Fibroblast of gingiva (primary cell): Measurements from ENCODE around the gene CACNA1C.

Source experiments
- DNase-seq: peaks from one replicate; pipeline ENCODE4 v3.0.0-alpha.2; 2011; ENCODE audit warnings: low read depth

CACNA1C gene

DNA sequence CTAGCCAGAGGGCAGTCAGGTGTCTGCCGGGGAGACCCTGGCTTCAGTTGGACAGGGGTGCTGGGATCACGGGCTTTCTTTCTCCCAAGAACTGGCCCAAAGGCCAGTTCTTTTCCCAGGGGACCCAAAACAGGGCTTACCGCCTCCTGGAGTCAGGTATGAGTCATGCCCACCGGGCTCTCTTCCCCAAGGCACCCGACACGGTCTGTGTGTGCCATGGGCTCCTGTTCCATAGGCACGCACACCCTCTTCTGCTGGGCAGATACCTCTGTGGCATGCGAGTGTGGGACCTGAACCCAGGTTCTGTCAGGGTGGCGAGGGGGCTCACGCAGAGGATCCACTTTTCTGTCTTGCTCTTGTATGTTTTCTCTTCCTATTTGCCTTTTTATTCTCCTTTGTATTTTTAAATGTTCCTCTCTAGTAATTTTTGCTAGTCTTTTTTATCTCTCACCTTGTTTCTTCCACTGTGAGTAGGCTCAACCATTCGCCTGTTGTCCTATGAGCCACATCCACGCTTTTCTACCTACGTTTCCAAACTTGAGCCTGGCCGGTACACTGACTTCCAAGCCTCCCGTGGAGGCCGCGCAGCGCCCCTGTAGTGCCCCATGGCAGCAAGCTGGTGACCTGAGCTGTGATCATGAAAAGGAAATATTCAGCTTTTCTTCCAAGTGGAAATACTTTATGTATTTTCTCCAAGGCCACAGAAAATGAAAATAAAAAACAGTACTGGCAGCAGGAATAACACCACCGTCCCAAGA lies 362.2 kb downstream of the CACNA1C start:
- peak; percentile 36 for DNase-seq

DNA sequence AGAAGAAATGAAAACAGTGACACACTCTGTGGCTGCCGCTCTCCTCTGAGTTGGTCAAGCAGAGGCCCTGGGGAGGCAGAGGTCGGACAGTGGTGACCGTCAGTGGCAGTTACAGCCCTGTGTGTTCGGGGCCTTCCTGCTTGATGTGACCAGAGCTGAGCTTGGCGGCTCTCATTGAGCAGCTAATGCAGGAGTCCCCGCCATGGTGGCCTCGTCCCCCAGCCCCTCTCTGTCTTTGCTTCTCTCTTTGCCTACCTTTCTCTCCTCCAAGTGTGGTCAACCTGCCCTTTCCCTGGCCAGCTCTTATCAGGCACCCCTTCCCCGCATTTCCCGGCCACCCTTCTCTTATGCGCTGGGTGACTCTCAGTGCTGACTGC lies 362.8 kb downstream of the CACNA1C start:
- DNase-seq, result no peak

DNA sequence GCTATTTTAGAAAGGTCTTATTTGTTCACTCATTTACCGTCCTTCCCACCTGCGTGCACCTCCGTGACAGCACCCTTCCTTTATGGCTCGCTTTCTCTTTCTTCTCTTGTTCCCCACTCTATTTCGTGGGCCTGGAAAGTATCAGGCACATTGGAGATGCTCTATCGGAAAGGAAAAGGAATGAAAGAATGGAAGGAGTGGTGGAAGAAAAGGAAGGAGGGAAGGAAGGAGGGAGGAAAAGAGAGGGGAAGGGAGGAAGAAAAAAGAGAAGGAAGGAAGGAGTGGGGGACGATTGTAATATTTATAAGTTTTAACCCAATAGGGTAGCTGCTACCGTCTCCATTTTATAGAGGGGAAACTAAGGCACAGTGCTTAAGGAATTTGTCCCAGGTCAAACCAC lies 363.4 kb downstream of the CACNA1C start:
- DNase-seq, result no peak

DNA sequence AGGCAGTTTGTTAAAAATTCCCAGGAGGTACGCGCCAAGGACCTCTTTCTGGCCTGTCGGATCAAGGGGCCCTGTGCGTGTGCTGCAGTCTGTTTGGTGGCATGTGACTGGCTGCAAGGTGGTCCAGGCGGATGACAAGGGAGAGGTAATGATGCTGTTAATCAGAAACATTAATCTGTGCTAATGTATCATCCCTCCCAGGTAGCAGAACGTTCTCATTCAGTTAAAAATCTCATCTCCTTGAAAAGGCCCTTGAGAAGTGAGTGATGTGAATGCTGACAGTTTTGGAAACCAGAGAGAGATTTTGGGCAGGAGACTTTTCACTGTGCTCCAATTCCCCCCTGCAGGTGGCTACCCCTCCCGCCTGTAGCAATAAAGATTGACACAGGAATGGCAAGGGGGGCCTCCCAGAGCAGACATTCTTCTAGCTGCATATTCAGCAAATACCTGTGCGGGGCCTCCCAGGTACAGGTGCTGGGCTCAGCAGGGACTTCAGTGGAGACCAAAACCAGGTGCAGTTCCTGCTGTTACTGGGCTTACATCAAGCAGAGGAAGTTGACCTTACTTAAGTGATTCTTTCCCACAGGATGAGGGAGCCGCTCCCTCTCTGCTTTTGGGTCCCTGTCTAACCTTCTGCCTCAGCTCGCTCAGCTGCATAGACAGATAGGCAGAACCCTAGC lies 364.8 kb downstream of the CACNA1C start:
- DNase-seq, result no peak

DNA sequence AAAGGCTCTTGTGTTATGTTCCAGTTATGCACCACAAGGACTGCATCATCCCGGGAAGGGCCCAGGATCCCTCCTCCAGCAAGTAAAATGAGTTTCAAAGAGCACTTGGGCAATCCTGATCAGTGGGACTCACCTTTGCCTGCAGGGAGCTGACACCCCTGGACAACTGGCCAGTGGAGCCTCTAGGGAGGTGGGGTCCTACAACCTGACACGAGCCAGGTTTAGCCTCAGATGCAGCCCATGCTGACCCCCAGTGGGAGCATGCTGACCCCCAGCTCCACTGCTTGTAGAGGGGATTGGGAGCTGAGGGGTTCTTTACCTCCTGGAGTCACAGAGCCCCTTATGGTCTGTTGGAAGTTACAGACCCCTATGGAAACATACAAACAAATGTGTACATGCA lies 365.8 kb downstream of the CACNA1C start:
- no peak for DNase-seq

DNA sequence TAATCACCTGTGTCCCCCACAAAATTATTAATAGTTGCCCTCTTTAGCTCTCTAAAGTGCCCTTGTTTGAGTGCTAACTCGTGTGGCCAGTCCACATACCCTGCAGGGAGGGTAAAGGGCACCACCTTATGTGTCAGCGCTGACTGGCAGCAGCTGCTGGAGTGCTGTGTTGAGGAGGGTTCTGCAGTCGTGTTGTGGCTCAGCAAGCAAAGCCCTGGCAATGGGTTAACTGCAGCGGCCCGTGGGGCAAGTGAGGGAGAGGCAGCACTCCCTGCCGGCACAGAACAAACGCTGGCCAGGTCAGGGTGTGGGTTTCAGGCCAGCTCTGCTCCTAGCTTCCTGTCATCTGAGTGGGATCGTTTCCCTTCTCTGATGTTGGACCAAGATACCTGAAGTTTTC lies 369.8 kb downstream of the CACNA1C start:
- no peak for DNase-seq

DNA sequence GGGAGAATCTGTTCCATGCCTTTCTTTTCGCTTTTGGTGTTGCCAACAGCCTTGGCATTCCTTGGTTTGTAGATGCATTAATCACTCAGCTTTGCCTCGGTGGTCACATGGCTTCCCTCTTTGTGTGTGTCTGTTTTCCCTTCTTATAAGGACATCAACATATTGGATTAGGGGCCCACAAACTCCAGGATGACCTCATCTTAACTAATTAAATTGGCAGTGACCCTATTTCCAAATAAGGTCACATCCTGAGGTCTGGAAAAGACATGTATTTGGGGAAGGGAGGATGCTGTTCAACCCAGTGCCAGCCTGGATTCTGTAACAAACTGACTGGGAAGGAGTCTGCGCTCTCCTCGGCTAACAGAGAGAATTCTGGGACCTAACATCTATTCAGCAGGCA lies 376.2 kb downstream of the CACNA1C start:
- no peak for DNase-seq

DNA sequence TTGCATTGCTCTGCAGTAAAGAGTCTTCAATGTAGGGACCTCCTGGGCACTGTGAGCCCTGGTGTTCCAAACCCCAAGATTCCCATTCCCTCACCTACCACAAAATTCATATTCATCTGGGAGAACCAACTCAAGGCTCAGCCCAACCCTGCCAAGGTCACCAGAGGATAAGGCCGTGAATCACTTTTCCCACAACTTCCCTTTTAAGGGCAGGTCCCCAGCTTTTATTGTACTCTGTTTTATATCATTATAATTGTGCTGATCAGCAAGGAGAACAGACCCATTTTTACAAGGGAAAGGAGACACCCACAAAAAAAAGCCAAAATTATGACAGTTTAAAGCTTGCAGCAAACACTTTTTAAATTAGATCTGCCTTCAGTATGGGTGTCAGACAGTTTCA lies 379.0 kb downstream of the CACNA1C start:
- DNase-seq, result no peak

DNA sequence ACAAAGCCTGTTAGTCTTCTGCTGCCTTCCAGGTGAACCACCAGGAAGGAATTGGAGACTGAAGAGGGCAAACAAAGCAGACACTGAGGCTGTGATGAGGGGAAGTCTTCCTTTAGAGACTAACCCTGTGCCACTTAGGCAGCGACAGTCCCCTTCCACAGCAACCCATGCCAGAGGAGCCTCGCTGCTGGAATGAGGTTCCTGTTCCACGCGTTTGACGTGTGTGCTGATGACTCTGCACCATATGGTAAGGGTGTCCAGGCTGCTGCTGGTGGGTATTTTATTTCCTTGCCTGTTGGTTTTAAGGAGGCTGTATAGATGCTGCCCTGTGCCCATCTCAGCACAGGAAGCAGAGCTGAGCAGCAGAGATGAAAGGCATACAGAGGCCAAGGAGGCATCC lies 380.1 kb downstream of the CACNA1C start:
- DNase-seq, result no peak

DNA sequence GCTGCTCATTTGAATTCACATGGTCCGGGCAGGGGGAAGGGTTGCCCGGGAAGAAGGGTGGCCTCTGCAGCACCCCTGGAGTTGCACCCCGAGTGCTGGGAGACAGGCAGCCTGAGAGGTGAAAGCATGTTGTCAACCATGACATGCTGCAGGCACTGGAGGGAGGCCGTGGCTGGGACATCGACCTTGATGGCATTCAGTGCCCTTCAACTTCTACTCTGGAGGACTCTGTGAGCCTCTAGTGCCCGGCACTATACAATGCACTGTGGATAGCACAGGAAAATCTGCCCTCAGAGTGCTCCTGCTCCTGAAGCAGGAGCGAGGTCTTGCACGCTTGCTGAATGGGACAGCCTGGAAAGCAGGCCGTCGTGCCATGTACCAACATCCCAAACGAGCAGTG lies 382.7 kb downstream of the CACNA1C start:
- DNase-seq, result no peak

DNA sequence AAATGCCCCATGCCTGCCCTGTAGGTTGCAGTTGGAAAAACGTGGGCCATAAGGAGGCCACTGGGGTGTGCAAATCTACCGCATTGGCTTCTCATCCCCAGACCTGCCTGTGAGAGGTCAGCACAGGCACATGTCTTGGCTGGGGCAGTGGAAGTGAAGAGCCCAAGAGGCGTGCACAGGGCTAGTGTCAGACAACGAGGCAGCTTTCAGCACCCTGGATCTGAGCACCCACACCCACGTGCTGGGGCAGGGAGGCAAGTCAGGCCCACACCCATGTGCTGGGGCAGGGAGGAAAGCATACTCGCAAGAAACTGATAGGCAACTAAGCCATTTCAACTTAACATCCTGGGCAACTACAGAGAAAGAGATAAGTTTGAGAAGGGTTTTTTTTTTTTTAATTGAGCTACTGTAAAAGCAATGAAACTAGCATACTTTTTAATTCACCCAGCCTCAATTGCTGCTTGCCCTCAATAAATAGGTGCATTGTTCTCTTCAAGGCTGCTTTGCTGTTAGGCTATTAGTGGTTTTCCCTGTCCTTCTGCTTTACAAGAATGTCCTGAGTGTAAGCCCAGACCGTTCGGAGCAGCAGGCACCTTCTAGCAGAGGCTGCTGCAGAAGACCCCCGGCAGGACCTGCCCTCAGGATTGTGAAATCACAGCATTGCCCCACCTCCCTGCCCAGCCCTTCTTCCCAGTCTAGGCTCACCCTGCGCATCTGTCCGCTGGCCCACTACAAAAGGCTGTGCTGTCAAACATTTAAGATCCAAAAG lies 386.7 kb downstream of the CACNA1C start:
- no peak for DNase-seq

DNA sequence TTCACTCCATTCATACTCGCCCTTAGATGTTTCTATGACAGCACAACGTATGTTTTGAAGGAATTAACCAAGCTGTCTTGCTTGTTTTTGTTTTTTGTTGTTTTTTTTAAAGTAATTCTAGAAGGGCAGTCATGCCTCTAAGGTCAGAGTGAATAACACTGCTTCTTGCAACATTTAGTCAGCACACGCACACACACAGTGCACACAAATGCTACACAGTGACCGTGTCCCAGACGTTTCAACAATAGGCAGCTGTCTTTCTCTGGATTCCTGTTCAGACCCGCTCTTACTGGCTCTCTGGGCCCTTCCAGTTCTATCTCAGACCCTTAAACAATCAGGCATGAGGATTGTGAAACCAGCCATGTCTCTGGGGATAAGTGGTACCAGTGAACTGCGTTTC lies 391.0 kb downstream of the CACNA1C start:
- peak; percentile 65 for DNase-seq

DNA sequence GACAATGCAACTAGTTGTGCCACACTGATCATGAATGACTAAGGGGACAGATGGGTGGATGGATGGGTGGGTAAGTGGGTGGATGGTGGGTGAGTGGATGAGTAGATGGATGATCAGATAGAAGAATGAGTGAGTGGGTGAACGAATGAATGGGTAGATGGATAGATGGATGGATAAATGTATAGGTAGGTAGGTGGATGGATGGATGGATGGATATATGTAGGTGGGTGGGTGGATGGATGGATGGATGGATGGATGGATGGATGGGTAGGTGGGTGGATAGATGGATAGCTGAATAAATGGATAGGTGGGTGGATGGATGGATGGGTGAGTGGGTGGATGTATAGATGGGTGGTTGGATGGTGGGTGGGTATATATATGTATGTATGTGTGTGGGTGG lies 393.2 kb downstream of the CACNA1C start:
- no peak for DNase-seq

DNA sequence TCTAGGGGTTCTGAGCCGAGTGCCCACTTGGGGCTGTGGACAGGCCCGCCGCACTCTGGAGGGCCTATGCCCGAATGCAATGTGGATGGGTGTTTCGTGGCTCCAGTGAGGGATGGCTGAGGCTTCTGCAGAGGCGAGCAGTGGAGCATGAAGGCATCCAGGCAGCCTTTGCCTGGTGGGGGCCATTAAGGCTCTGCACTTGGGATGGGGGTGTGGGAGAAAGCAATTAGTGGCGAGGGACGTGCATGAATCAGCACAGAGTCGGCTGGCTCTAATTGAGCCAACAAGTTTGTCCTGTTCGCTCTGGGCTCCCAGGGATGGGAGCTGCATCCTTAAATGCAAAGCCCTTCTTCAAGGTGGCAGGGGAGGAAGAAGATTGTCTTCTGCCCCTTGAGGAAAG lies 395.1 kb downstream of the CACNA1C start:
- no peak for DNase-seq

DNA sequence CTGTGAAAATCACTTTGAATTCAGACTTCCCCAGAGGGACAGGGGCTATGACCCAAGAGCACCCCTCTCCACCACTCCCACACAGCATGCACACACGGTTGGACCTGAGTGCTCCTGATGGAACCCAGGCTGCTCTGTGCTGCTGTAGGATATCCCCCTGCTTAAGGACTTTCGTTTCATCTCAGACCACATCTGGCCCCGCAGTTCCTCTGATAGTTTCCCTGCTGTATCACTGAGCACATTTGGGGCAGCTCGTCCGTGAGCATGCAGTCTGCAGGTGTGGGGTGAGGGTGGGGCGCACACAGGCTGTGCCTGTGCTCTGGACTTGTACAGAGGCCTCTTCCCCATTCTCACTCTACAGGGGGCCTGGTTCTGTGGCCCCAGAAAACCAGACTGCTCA lies 396.8 kb downstream of the CACNA1C start:
- DNase-seq, result no peak

DNA sequence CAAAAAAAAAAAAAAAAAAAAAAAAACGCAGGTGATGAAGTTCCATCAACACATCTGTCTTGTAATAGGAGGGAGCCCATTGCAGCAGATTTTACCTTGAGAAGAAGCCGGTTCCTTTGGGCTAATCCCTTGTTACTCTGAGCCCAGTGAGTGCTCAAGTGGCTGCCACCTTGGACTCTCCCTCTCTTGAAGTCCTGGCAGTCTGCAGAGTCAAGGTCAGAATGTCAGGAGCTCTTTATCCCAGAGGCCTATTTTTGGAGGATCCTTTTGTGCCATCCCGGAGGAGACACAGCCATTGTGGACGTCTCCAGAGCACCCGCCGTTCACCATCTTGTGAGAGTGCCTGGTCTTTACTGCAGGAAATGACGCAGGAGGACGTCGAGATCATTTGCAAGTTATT lies 397.8 kb downstream of the CACNA1C start:
- no peak for DNase-seq

DNA sequence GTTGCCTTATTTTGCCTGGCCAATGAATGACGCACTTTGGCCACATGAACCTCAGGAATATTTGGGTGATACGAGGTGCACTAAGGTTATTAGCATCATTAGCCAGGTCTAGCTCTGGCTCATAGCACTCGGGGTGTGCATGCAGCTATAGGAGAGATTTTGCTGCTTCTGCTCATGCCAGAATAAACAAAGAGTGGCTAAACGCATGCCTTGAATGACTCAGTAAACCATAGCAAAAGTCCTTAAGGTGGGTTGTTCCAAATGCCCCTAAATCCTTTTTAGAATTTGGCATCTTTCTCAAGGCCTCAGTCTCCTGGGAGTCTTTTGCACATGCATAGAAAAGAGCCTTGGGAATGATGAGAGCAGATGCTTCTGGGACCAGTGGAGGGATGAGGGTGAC lies 398.2 kb downstream of the CACNA1C start:
- no peak for DNase-seq

DNA sequence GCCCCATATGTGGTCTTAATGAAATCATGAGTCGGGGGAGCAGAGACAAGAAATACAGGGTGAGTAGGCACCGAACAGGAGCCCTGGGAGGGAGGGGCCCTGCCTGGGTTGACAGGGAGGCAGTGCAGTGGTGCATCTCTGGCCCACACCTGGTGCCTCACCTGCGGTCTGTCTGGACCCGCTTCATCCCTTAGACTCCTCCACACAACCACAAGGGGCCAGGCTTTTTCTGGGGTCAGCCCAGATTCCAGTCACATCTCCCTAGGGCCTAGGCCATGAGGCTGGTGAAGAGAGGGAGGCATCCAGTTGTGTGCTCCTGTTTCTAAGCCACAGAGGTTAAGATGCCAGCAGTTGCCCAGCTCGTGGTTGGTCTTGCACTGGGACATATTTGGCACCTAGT lies 398.7 kb downstream of the CACNA1C start:
- DNase-seq, result no peak

DNA sequence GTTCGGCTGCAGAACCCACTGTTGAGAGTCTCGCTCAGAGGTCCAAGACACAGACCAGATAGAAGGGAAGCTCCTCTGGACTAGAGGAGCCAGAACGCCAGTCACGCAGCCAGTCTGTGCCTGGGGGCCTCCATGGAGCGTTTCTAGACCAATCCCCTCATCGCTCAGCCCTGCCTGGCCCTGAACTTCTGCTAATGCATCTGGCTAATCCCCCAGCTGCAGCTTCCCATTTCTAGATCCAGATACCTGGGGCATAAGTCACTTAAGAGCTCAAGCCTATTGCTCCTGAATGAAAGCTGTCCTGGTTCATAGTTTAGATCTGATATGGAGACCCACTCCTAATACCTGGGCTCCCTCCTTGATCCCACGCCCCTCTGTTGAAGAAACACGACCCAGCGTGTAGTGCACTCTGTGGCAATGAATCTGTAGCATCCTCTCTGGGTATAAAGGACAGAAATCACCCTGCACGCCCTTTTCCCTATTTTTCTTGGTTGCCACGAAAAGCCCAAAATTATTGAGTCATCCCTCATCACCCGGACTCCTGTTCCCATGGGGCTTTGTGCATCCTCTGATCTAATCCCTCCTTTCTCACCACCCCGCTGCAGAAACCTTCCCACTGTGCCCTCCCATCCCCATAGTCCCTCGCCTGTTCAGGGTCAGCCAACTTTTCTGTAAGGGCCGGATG lies 400.4 kb downstream of the CACNA1C start:
- DNase-seq, result peak; percentile 39

DNA sequence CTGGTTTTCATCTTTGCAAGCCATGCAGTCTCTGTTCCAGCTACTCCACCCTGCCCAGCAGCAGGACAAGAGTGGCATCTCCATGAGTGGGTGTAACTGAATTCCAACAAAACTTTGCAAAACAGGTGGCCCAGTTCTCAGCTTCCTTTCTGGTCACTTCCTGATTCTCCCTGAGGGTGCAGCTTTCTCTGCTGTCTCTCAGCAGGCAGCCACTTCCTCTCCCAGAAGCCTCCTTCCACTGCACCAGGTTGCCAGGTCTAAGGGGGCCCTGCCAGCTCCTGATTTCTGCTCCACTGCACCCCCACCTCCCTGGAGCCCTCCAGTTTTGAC lies 400.9 kb downstream of the CACNA1C start:
- no peak for DNase-seq

DNA sequence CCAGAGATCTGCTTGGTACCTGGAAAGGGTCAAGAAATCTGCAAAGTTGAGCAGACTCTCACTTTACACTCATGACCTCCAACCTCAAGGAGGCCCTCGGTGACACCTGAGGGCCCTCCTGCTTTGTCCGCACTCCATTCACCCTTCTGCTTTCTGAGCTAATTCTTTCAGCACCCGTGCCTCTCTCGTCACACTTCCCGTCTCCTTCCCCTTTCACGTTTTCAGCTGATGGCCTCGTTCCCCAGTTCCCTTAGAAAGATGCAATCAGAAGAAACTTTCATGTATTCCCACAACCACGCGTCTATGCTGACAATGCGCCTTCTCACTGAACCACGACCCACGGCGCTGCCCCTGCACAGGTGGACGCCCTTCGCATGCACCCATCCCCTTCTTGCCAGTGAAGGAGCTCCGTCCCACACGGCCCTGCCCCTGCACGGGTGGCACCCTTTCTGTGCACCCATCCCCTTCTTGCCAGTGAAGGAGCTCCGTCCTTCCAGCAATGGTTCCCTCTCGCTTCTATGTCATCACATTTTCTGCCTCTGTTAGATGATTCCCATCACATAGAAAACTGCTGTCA lies 401.9 kb downstream of the CACNA1C start:
- DNase-seq, result no peak

DNA sequence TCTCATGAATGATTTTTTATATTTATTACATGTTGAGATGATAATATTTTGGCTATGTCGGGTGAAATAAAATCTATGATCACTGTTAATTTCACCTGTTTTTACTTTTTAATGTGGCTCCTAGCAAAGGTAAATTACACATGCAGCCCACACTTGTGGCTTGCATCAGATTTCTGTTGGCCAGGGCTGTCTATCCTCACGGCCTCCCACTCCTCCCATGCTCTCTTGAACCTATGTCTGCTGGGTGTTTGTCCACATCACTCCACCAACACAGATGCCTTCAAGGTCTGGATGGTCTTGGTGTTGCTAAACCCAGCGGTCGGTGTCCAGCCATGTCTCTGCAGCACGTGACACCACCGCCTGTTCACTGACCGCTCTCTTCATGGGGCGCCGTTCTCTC lies 402.6 kb downstream of the CACNA1C start:
- no peak for DNase-seq
